Fibroblast of mammary gland (primary cell): ENCODE results near the gene OGT.
"Not testable (repeated sequence)": the region's sequence is repeated elsewhere in the genome, so short reads cannot be mapped to it uniquely, and the experiment has no call there.

Experiments used
- DNase-seq: peaks from one replicate; pipeline ENCODE4 v3.0.0-alpha.2; 2010; ENCODE audit warnings: low read depth
- H3K4me3 ChIP-seq: 2 replicates; pipeline ENCODE4 v1.5.1; 2011; ENCODE audit warnings: low read depth, mild to moderate bottlenecking, low read length, moderate library complexity; ENCODE audit not compliant: control insufficient read depth
- CTCF ChIP-seq: conservative IDR thresholded peaks from 2 replicates; pipeline ENCODE4 v1.5.1; 2011; ENCODE audit warnings: low read depth, low read length, inconsistent platforms; ENCODE audit not compliant: control insufficient read depth, insufficient read depth

The OGT gene

DNA sequence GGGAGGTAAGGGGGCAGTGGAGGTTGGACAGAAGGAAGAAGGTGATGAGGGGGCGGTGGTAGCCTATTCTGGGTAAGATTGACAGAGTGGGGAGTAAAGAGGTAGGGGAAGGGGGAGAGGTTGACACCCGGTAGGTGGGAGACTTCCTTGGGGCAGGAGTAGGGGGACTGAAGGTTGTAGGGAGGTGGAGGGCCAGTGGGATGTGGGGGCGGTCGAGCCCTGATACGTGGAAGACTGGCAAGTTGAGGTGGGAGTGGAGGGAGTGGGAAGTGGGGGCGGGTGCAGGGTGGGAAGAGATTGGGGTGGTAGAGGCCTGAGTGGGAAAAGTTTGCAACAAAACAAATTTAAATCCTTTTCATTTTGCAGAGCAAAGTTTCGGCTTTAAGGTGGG, 47.1 kb downstream of the OGT start:
- H3K4me3 ChIP-seq, result no peak overlapping the region
- TF ChIP-seq CTCF, result no peak
- no peak for DNase-seq

- H3K4me3 ChIP-seq, result no peak overlapping the region
- no peak for DNase-seq
- no peak for TF ChIP-seq CTCF
Observed at GRCh38 chrX:71581210-71581609, 48.3 kb downstream of the OGT start.

- DNase-seq, result no peak
- TF ChIP-seq CTCF, result no peak
- H3K4me3 ChIP-seq, result no peak overlapping the region
Observed at GRCh38 chrX:71586929-71587328, 54.0 kb downstream of the OGT start.

GRCh38 chrX:71593210-71593609, 60.3 kb downstream of the OGT start:
- H3K4me3 ChIP-seq, DNase-seq: not testable (repeated sequence)

DNA sequence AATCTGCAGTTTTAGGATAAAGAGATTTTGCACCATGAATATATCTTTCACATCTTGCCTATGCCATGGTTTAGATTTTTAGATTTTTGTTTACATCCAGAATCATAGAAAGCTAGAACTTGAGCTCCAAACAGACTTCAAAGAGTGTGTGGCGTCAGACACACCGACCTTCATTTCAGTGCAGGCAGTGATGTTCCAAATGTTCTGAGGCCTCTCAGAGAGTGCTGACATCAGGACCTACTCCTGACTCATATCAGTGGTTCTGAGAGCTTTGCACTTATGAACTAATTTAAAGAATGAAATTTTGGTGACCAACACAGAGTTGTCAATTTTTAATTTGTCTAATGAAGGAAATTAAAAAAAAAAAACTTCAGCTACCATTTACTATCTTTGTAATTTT, 67.1 kb downstream of the OGT start:
- no peak for TF ChIP-seq CTCF
- DNase-seq, result peak; percentile 10
- no peak overlapping the region for H3K4me3 ChIP-seq

- H3K4me3 ChIP-seq, result no peak overlapping the region
- peak; percentile 79 for DNase-seq
- no peak for TF ChIP-seq CTCF
Observed at GRCh38 chrX:71603618-71604017, 70.7 kb downstream of the OGT start.

DNA sequence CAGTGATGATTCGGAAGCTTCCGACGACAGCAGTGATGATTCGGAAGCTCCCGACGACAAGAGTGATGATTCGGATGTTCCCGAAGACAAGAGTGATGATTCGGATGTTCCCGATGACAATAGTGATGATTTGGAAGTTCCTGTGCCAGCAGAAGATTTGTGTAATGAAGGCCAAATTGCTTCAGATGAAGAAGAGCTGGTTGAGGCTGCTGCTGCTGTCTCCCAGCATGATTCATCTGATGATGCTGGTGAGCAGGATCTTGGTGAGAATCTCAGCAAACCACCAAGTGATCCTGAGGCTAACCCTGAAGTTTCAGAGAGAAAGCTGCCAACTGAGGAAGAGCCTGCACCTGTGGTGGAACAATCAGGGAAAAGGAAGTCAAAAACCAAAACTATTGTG, 71.2 kb downstream of the OGT start:
- peak; percentile 88 for DNase-seq
- H3K4me3 ChIP-seq, result no peak overlapping the region
- TF ChIP-seq CTCF, result no peak
